ENCODE data around the gene IL1B.
"Not testable (repeated sequence)": the region's sequence is repeated elsewhere in the genome, so short reads cannot be mapped to it uniquely, and the experiment has no call there.

IL1B gene

GRCh38 chr2:112849956-112850355, 13.4 kb upstream of the IL1B start:
- no peak for DNase-seq

GRCh38 chr2:112848833-112849232, 12.3 kb upstream of the IL1B start:
- DNase-seq = no peak

- DNase-seq = no peak
Observed at GRCh38 chr2:112846031-112846430, 9.5 kb upstream of the IL1B start.

GRCh38 chr2:112843836-112844235, 7.3 kb upstream of the IL1B start:
- DNase-seq = no peak

GRCh38 chr2:112843288-112843687, 6.7 kb upstream of the IL1B start:
- no peak for DNase-seq

- no peak for DNase-seq
Observed at GRCh38 chr2:112841295-112842044, 4.9 kb upstream of the IL1B start.

GRCh38 chr2:112840068-112840445, 3.5 kb upstream of the IL1B start:
- DNase-seq = no peak

GRCh38 chr2:112839407-112840067, 3.0 kb upstream of the IL1B start:
- DNase-seq = no peak

GRCh38 chr2:112836163-112836560, 417 bp downstream of the IL1B start:
- DNase-seq = no peak

- no peak for DNase-seq
Observed at GRCh38 chr2:112835536-112836162, 930 bp downstream of the IL1B start.

GRCh38 chr2:112835061-112835501, 1.5 kb downstream of the IL1B start:
- no peak for DNase-seq

GRCh38 chr2:112834396-112835037, 2.1 kb downstream of the IL1B start:
- no peak for DNase-seq

- DNase-seq = no peak
Observed at GRCh38 chr2:112833976-112834375, 2.6 kb downstream of the IL1B start.

GRCh38 chr2:112833639-112833931, 3.0 kb downstream of the IL1B start:
- DNase-seq = not testable (repeated sequence)

- no peak for DNase-seq
Observed at GRCh38 chr2:112832841-112833638, 3.5 kb downstream of the IL1B start.

- DNase-seq = no peak
Observed at GRCh38 chr2:112831946-112832840, 4.4 kb downstream of the IL1B start.

- DNase-seq = no peak
Observed at GRCh38 chr2:112831513-112831845, 5.1 kb downstream of the IL1B start.

GRCh38 chr2:112830682-112831512, 5.7 kb downstream of the IL1B start:
- no peak for DNase-seq

- no peak for DNase-seq
Observed at GRCh38 chr2:112829961-112830681, 6.5 kb downstream of the IL1B start.

Data from SW 1271 (cell line).